ENCODE measurements around the gene LPIN2.

GRCh38 chr18:3055186-3055728, 42.3 kb upstream of the LPIN2 start:
- TF ChIP-seq, protein P1, sequence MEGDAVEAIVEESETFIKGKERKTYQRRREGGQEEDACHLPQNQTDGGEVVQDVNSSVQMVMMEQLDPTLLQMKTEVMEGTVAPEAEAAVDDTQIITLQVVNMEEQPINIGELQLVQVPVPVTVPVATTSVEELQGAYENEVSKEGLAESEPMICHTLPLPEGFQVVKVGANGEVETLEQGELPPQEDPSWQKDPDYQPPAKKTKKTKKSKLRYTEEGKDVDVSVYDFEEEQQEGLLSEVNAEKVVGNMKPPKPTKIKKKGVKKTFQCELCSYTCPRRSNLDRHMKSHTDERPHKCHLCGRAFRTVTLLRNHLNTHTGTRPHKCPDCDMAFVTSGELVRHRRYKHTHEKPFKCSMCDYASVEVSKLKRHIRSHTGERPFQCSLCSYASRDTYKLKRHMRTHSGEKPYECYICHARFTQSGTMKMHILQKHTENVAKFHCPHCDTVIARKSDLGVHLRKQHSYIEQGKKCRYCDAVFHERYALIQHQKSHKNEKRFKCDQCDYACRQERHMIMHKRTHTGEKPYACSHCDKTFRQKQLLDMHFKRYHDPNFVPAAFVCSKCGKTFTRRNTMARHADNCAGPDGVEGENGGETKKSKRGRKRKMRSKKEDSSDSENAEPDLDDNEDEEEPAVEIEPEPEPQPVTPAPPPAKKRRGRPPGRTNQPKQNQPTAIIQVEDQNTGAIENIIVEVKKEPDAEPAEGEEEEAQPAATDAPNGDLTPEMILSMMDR (IDR thresholded peaks at IDR 0.05), result no peak
- no peak for TF ChIP-seq POLR2A (IDR thresholded peaks at IDR 0.05)
